K562 (cell line): Measurements from ENCODE around the gene MALAT1. TPM values are rescaled to one million over a fixed set of nuclear protein-coding genes. Genes with fewer than 3 reads are reported as not detected.

ENCODE experiments used
- BRD9 ChIP-seq: fragments of 450-650 bp; IDR thresholded peaks from 2 replicates; pipeline ENCODE4 v1.6.1; 2018; ENCODE audit warnings: low read depth; ENCODE audit not compliant: partially characterized antibody
- CBFB ChIP-seq: sonication (generic); formaldehyde crosslinking; IDR thresholded peaks from 2 replicates; pipeline ENCODE4 v1.4.0; 2020; ENCODE audit warnings: mild to moderate bottlenecking, missing genetic modification reagents
- CREBBP ChIP-seq: IDR thresholded peaks from one replicate; pipeline ENCODE4 v1.6.1; 2012; ENCODE audit warnings: low read depth, mild to moderate bottlenecking, control low read depth, inconsistent platforms, low read length
- ILF3 ChIP-seq: fragments of 450-650 bp; IDR thresholded peaks from 2 replicates; pipeline ENCODE4 v1.6.1; 2018; ENCODE audit warnings: antibody characterized with exemption, mild to moderate bottlenecking, moderate library complexity, borderline replicate concordance
- MAZ ChIP-seq, 2 experiments: fragments of 450-650 bp in 1 of 2; sonication (generic) in 1 of 2; formaldehyde crosslinking; IDR thresholded peaks in 1 of 2; conservative IDR thresholded peaks in 1 of 2; 2 replicates each; pipeline versions ENCODE4 v1.4.0 to v1.5.0; 2020; ENCODE audit warnings: mild to moderate bottlenecking in 1 of 2, missing genetic modification reagents in 1 of 2
- PML ChIP-seq: IDR thresholded peaks from 2 replicates; pipeline ENCODE4 v1.6.1; 2012; ENCODE audit warnings: low read length, inconsistent platforms
- POLR3A ChIP-seq: IDR thresholded peaks from 2 replicates; pipeline ENCODE4 v1.6.1; 2011; ENCODE audit warnings: borderline replicate concordance, mild to moderate bottlenecking, moderate library complexity; ENCODE audit not compliant: insufficient read length, insufficient read depth; ENCODE audit errors: extremely low read depth
- RBFOX2 ChIP-seq: fragments of 200-400 bp; formaldehyde crosslinking; IDR thresholded peaks from 2 replicates; pipeline ENCODE4 v1.6.1; 2017; ENCODE audit warnings: low read depth, mild to moderate bottlenecking, low read length, moderate library complexity
- RNF2 ChIP-seq: sonication (generic); IDR thresholded peaks from 2 replicates; pipeline ENCODE4 v1.6.1; 2016
- SMAD3 ChIP-seq: fragments of 450-650 bp; formaldehyde crosslinking; conservative IDR thresholded peaks from 2 replicates; pipeline ENCODE4 v1.4.0; 2020; ENCODE audit warnings: mild to moderate bottlenecking
- SRF ChIP-seq, 2 experiments: fragments of 250-450, 450-650 bp in 1 of 2; sonication (Bioruptor Pico) in 1 of 2; sonication (generic) in 1 of 2; formaldehyde crosslinking; IDR thresholded peaks; 2 replicates each; pipeline versions ENCODE4 v1.5.0 to v1.5.1; 2020 to 2022; ENCODE audit warnings: mild to moderate bottlenecking in 1 of 2, missing genetic modification reagents in 1 of 2
- YY1 ChIP-seq, 3 experiments: IDR thresholded peaks; 2 replicates each; pipeline ENCODE4 v1.6.1; 2011; ENCODE audit warnings: low read length in 2 of 3, mild to moderate bottlenecking in 2 of 3, moderate library complexity in 2 of 3, borderline replicate concordance in 1 of 3, control low read depth in 1 of 3, low read depth in 1 of 3; ENCODE audit not compliant: insufficient read depth in 3 of 3, insufficient replicate concordance in 2 of 3, control insufficient read depth in 1 of 3, insufficient read length in 1 of 3; ENCODE audit errors: extremely low read depth in 1 of 3
- ZBED1 ChIP-seq: IDR thresholded peaks from 2 replicates; pipeline ENCODE4 v1.6.1; 2014
- ZFPM2 ChIP-seq: fragments of 250-450 bp; sonication (Bioruptor Pico); IDR thresholded peaks from 2 replicates; pipeline ENCODE4 v1.5.1; 2022; ENCODE audit warnings: mild to moderate bottlenecking
- ZNF12 ChIP-seq: sonication (generic); formaldehyde crosslinking; IDR thresholded peaks from 2 replicates; pipeline ENCODE4 v1.4.0; 2020; ENCODE audit warnings: mild to moderate bottlenecking, missing genetic modification reagents
- polyA plus RNA-seq, 8 experiments: library from polyadenylated mRNA; depleted of rRNA in 4 of 8; stranded (reverse) in 5 of 8; unstranded in 3 of 8; fragments of >200 nt; fragmentation: Nextera tagmentation in 2 of 8; fragmentation: Illumina TruSeq in 1 of 8; extraction: Ambion mirVana in 2 of 8; extraction: Trizol in 1 of 8; gene quantifications; 2 replicates each; pipeline versions ENCODE4 v1.2.1 to v1.2.3, GENCODE V29; 2011 to 2014; ENCODE audit warnings: inconsistent platforms in 1 of 8, missing spikeins in 1 of 8
- total RNA-seq, 7 experiments: library from RNA; depleted of rRNA in 6 of 7; stranded (reverse); fragments of >200 nt in 6 of 7; fragmentation: Illumina TruSeq in 2 of 7; extraction: Trizol in 2 of 7; gene quantifications; 2 replicates each; pipeline versions ENCODE4 v1.2.1 to v1.2.3, GENCODE V29; 2011 to 2021; ENCODE audit warnings: low replicate concordance in 1 of 7
- TF ChIP-seq, protein P1 (sequence below), 3 experiments: fragments of 200-800 bp in 1 of 3; fragments of 250-450 bp in 1 of 3; fragments of 450-650 bp in 1 of 3; sonication (Bioruptor Pico) in 1 of 3; sonication (Bioruptor generic) in 1 of 3; formaldehyde crosslinking in 1 of 3; IDR thresholded peaks; 2 replicates each; pipeline versions ENCODE4 v1.6.1 to v1.8.0; 2016 to 2022; ENCODE audit warnings: mild to moderate bottlenecking in 2 of 3, missing genetic modification characterization in 2 of 3, missing compliant biosample characterization in 1 of 3, moderate library complexity in 1 of 3
- TF ChIP-seq, protein P2 (sequence below): IDR thresholded peaks from 2 replicates; pipeline ENCODE4 v1.6.1; 2012; ENCODE audit warnings: low read depth, low read length, improper control_type of control experiment, borderline replicate concordance
- TF ChIP-seq, protein P3 (sequence below): fragments of 450-650 bp; IDR thresholded peaks from 2 replicates; pipeline ENCODE4 v1.6.1; 2016; ENCODE audit warnings: low read depth, mild to moderate bottlenecking, moderate library complexity

The MALAT1 gene
- total and polyA plus RNA-seq, 9 of the 15 experiments (the other 6 are each of a cell fraction or from before 2014, with no cell fraction given) = 363 to 8,715 (median 2,351) TPM

DNA sequence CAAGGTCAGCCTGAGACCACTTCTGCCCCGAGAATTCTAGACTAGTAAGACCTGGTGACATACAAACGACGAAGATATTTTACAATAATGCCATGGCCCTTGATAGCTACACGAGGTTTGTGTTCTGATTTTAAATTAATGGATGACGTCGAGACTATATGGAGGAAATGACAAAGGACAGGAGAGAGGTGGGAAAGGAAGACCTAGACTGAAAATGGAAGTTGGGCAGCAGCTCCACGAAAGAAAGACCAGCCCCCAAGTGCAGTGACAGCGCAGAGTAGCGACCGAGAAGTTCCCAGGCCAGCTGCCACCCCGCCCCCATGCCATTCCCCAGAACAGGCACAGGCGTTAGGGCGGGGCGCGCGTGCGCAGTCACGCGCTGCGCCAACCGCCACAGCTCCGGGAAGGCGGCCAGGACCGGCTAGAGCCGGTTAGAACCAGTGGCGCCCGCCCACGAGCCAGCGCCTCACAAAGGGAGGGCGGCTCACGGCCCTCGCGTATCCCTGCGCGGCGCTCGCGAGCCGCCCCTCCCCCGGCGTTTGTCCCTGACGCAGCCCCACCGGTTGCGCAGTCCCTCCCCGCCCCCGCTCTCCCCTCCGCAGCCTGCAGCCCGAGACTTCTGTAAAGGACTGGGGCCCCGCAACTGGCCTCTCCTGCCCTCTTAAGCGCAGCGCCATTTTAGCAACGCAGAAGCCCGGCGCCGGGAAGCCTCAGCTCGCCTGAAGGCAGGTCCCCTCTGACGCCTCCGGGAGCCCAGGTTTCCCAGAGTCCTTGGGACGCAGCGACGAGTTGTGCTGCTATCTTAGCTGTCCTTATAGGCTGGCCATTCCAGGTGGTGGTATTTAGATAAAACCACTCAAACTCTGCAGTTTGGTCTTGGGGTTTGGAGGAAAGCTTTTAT lies 1.5 kb upstream of the MALAT1 start (continued):
- TF ChIP-seq, protein P1, sequence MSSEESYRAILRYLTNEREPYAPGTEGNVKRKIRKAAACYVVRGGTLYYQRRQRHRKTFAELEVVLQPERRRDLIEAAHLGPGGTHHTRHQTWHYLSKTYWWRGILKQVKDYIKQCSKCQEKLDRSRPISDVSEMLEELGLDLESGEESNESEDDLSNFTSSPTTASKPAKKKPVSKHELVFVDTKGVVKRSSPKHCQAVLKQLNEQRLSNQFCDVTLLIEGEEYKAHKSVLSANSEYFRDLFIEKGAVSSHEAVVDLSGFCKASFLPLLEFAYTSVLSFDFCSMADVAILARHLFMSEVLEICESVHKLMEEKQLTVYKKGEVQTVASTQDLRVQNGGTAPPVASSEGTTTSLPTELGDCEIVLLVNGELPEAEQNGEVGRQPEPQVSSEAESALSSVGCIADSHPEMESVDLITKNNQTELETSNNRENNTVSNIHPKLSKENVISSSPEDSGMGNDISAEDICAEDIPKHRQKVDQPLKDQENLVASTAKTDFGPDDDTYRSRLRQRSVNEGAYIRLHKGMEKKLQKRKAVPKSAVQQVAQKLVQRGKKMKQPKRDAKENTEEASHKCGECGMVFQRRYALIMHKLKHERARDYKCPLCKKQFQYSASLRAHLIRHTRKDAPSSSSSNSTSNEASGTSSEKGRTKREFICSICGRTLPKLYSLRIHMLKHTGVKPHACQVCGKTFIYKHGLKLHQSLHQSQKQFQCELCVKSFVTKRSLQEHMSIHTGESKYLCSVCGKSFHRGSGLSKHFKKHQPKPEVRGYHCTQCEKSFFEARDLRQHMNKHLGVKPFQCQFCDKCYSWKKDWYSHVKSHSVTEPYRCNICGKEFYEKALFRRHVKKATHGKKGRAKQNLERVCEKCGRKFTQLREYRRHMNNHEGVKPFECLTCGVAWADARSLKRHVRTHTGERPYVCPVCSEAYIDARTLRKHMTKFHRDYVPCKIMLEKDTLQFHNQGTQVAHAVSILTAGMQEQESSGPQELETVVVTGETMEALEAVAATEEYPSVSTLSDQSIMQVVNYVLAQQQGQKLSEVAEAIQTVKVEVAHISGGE (CRISPR knock-in tag; IDR thresholded peaks at IDR 0.05) = no peak
- TF ChIP-seq, protein P2, sequence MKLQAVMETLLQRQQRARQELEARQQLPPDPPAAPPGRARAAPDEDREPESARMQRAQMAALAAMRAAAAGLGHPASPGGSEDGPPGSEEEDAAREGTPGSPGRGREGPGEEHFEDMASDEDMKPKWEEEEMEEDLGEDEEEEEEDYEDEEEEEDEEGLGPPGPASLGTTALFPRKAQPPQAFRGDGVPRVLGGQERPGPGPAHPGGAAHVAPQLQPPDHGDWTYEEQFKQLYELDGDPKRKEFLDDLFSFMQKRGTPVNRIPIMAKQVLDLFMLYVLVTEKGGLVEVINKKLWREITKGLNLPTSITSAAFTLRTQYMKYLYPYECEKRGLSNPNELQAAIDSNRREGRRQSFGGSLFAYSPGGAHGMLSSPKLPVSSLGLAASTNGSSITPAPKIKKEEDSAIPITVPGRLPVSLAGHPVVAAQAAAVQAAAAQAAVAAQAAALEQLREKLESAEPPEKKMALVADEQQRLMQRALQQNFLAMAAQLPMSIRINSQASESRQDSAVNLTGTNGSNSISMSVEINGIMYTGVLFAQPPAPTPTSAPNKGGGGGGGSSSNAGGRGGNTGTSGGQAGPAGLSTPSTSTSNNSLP = peak; percentile 3; the same call in 1 of the 2 replicates
- TF ChIP-seq CBFB (CRISPR knock-in tag) (no peak), RBFOX2 (peak; percentile 93), POLR3A (no peak), ZFPM2 (CRISPR knock-in tag) (0 out of 2 replicates have a peak, but pooled peaks have one; percentile 17), YY1 (IDR thresholded peaks at IDR 0.05; ENCODE audit: borderline replicate concordance in 1 of 3, control insufficient read depth in 1 of 3, extremely low read depth in 1 of 3, insufficient read depth in 3 of 3, insufficient read length in 1 of 3, insufficient replicate concordance in 2 of 3, low read depth in 1 of 3, low read length in 2 of 3) (peak; percentile 78 to 96 (median 91)), SRF (CRISPR knock-in tag; IDR thresholded peaks at IDR 0.05) (peak in 1 of 2 experiments; percentile 79; a peak in 1 of 4 replicates), ZNF12 (CRISPR knock-in tag) (0 out of 2 replicates have a peak, but pooled peaks have one; percentile 27), ZBED1 (peak; percentile 83), RNF2 (peak; percentile 99), CREBBP (no peak), ILF3 (no peak), MAZ (CRISPR knock-in tag; conservative IDR thresholded peaks at IDR 0.05 in 1 of 2, IDR thresholded peaks at IDR 0.05 in 1 of 2) (peak; percentile 98 to 99), SMAD3 (CRISPR knock-in tag) (no peak), PML (peak; percentile 16; the same call in 1 of the 2 replicates), BRD9 (peak; percentile 52)
- TF ChIP-seq, protein P3, sequence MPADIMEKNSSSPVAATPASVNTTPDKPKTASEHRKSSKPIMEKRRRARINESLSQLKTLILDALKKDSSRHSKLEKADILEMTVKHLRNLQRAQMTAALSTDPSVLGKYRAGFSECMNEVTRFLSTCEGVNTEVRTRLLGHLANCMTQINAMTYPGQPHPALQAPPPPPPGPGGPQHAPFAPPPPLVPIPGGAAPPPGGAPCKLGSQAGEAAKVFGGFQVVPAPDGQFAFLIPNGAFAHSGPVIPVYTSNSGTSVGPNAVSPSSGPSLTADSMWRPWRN = peak; percentile 83
